ENCODE data around the gene FGF8.

The FGF8 gene

DNA sequence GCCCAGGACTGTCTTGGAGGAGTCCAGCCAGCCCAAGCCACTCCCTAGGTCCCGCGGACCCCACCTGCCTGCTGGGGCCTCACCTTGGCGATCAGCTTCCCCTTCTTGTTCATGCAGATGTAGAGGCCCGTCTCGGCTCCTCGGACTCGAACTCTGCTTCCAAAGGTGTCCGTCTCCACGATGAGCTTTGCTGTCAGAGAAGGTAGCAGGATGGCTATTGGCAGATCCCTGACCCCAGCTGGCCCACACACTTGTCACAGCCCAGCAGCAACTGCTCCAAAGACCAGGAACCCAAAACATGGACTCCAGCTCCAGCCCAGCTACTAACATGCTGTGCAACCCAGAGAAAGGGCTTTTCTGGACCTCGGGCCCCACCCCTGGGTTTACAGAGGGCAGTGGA lies 4.5 kb downstream of the FGF8 start:
- Histone ChIP-seq H2BK15ac (ENCODE audit: low read depth, poor library complexity, severe bottlenecking) (no peak overlapping the region), H3K4ac (ENCODE audit: low read depth in 1 of 2, low read length in 2 of 2) (no peak overlapping the region), H3K27me3 (ENCODE audit: control insufficient read depth in 1 of 2, insufficient read depth in 1 of 2, low read length in 2 of 2) (peaks cover 80 to 87% of the 10 kb centered on the region in 2 experiments), H3K9me3 (ENCODE audit: control insufficient read depth, low read length) (no peaks in the 10 kb centered on the region), H3K9ac (ENCODE audit: low read length) (no peak overlapping the region), H3K4me1 (ENCODE audit: control insufficient read depth, insufficient read depth, low read depth, low read length) (peaks cover 12% of the 10 kb centered on the region), H4K91ac (ENCODE audit: low read length) (no peak overlapping the region), H2BK120ac (ENCODE audit: low read depth, low read length) (no peak overlapping the region), H3K36me3 (ENCODE audit: control insufficient read depth in 1 of 2, insufficient read depth in 2 of 2, low read depth in 1 of 2, low read length in 2 of 2) (peaks cover 0 to 12% of the 10 kb centered on the region in 2 experiments), H3K4me2 (ENCODE audit: low read length, poor library complexity, severe bottlenecking) (no peak overlapping the region), H3K18ac (ENCODE audit: low read depth in 1 of 2, low read length in 2 of 2) (no peak overlapping the region), H3K79me1 (replicated peaks; ENCODE audit: low read length, poor library complexity, severe bottlenecking) (no peaks in the 10 kb centered on the region), H3K27ac (ENCODE audit: low read length, poor library complexity, severe bottlenecking) (no peak overlapping the region), H2AK5ac (ENCODE audit: low read length, severe bottlenecking) (no peak overlapping the region), H3K4me3 (ENCODE audit: insufficient read depth in 1 of 2, low read depth in 1 of 2, low read length in 2 of 2) (no peak overlapping the region), H4K8ac (ENCODE audit: low read length) (no peak overlapping the region), H2BK5ac (ENCODE audit: low read depth, low read length, poor library complexity, severe bottlenecking) (no peak overlapping the region), H2BK12ac (ENCODE audit: low read length in 2 of 2) (no peak overlapping the region), H3K14ac (ENCODE audit: low read length in 2 of 2) (no peak overlapping the region), H3K23ac (ENCODE audit: low read length in 2 of 2) (no peak overlapping the region), H2AFZ (ENCODE audit: low read depth, low read length) (no peak overlapping the region)
- DNase-seq, result no peak
- WGBS, result 95% methylated on average over 10 of the region's 10 CpGs

DNA sequence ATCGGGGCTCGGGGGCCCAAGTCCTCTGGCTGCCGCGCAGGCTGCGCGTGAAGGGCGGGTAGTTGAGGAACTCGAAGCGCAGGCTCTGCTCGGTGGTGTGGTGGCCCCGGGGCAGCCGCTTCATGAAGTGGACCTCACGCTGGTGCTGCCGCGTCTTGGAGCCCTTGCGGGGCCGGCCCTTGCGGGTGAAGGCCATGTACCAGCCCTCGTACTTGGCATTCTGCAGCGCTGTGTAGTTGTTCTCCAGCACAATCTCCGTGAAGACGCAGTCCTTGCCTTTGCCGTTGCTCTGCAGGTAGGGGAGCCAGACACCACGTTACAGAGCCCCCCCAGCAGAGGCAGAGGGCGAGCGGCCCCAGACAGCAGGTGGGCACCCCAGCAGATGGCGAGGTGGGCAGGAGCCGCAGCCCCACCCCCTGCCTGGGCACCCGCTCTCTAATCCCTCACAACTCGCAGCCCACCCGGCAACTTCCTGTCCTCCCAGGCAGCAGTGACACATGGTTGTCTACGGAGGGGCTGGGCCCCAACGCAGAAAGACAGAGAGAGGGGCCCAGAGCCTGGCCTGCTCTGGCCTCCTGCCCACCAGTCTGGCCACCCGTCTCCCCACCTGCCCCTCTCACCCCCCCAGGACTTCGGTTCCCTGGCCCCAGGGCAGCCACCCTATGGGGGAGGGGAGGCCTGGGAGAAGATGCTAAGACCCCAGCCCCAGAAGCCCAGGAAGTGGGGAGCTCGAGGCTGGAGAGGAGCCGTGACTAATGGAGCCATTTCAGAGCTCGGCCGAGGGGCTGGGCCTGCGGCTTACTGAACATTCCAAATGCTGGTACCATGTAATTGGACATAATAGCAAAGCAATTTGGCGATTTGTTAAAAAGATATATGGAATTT lies 5.3 kb downstream of the FGF8 start:
- no peak overlapping the region for H4K91ac ChIP-seq (ENCODE audit: low read length)
- no peak overlapping the region for H2AFZ ChIP-seq (ENCODE audit: low read depth, low read length)
- no peak overlapping the region for H4K8ac ChIP-seq (ENCODE audit: low read length)
- H3K36me3 ChIP-seq (ENCODE audit: control insufficient read depth in 1 of 2, insufficient read depth in 2 of 2, low read depth in 1 of 2, low read length in 2 of 2), result peaks cover 0 to 12% of the 10 kb centered on the region in 2 experiments
- no peak for DNase-seq
- H3K79me1 ChIP-seq (replicated peaks; ENCODE audit: low read length, poor library complexity, severe bottlenecking), result no peaks in the 10 kb centered on the region
- WGBS, result 88% methylated on average over 36 of the region's 41 CpGs
- no peak overlapping the region for H3K4me2 ChIP-seq (ENCODE audit: low read length, poor library complexity, severe bottlenecking)
- H3K4me1 ChIP-seq (ENCODE audit: control insufficient read depth, insufficient read depth, low read depth, low read length), result peaks cover 6% of the 10 kb centered on the region
- no peak overlapping the region for H3K4me3 ChIP-seq (ENCODE audit: insufficient read depth in 1 of 2, low read depth in 1 of 2, low read length in 2 of 2)
- H3K9me3 ChIP-seq (ENCODE audit: control insufficient read depth, low read length), result no peaks in the 10 kb centered on the region
- no peak overlapping the region for H2BK120ac ChIP-seq (ENCODE audit: low read depth, low read length)
- H3K27ac ChIP-seq (ENCODE audit: low read length, poor library complexity, severe bottlenecking), result no peak overlapping the region
- H2BK5ac ChIP-seq (ENCODE audit: low read depth, low read length, poor library complexity, severe bottlenecking), result no peak overlapping the region
- no peak overlapping the region for H2AK5ac ChIP-seq (ENCODE audit: low read length, severe bottlenecking)
- H3K27me3 ChIP-seq (ENCODE audit: control insufficient read depth in 1 of 2, insufficient read depth in 1 of 2, low read length in 2 of 2), result peaks cover 87 to 94% of the 10 kb centered on the region in 2 experiments
- no peak overlapping the region for H3K14ac ChIP-seq (ENCODE audit: low read length in 2 of 2)
- H2BK12ac ChIP-seq (ENCODE audit: low read length in 2 of 2), result no peak overlapping the region
- no peak overlapping the region for H3K9ac ChIP-seq (ENCODE audit: low read length)
- no peak overlapping the region for H3K18ac ChIP-seq (ENCODE audit: low read depth in 1 of 2, low read length in 2 of 2)
- H3K4ac ChIP-seq (ENCODE audit: low read depth in 1 of 2, low read length in 2 of 2), result no peak overlapping the region
- no peak overlapping the region for H3K23ac ChIP-seq (ENCODE audit: low read length in 2 of 2)
- no peak overlapping the region for H2BK15ac ChIP-seq (ENCODE audit: low read depth, poor library complexity, severe bottlenecking)

DNA sequence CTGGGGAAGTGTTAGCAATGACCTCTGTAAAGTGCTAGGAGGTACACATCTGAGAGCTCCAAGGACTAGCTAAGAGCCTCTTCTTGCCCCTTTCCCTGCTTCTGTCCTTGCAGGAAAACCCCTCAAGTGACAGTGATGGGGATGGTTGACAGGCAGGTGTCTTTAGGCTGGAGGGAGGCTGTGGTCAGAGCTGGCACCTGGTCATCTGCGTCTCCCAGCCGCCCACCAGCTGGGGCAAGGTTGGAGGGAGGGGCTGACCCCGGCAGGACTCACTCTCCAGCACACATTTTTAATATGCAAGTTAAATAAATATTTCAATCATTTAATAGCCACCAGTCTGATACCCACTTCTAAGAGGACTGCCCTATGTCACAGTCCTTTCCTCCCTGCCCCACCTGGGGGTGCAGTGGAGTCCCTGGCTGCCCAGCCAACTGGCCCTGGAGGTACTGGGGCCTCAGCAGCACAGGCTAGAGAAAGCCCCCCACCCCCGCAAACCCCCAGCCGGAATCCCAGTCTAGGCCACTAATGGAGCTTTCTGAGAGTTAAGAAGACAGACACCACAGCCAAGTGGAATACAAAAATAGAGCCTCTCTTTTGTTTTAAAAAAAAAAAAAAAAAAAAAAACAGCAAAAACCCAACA lies 6.3 kb downstream of the FGF8 start:
- 88% methylated on average over 4 of the region's 5 CpGs for WGBS
- DNase-seq, result no peak
- no peak overlapping the region for H2BK12ac ChIP-seq (ENCODE audit: low read length in 2 of 2)
- no peak overlapping the region for H3K4ac ChIP-seq (ENCODE audit: low read depth in 1 of 2, low read length in 2 of 2)
- H2BK120ac ChIP-seq (ENCODE audit: low read depth, low read length), result no peak overlapping the region
- no peak overlapping the region for H3K23ac ChIP-seq (ENCODE audit: low read length in 2 of 2)
- no peak overlapping the region for H4K91ac ChIP-seq (ENCODE audit: low read length)
- no peaks in the 10 kb centered on the region for H3K9me3 ChIP-seq (ENCODE audit: control insufficient read depth, low read length)
- no peak overlapping the region for H3K4me2 ChIP-seq (ENCODE audit: low read length, poor library complexity, severe bottlenecking)
- H3K27ac ChIP-seq (ENCODE audit: low read length, poor library complexity, severe bottlenecking), result no peak overlapping the region
- H3K4me3 ChIP-seq (ENCODE audit: insufficient read depth in 1 of 2, low read depth in 1 of 2, low read length in 2 of 2), result no peak overlapping the region
- no peaks in the 10 kb centered on the region for H3K79me1 ChIP-seq (replicated peaks; ENCODE audit: low read length, poor library complexity, severe bottlenecking)
- no peak overlapping the region for H3K9ac ChIP-seq (ENCODE audit: low read length)
- no peak overlapping the region for H2AFZ ChIP-seq (ENCODE audit: low read depth, low read length)
- no peak overlapping the region for H4K8ac ChIP-seq (ENCODE audit: low read length)
- H3K4me1 ChIP-seq (ENCODE audit: control insufficient read depth, insufficient read depth, low read depth, low read length), result peaks cover 2% of the 10 kb centered on the region
- peaks cover 87 to 94% of the 10 kb centered on the region in 2 experiments for H3K27me3 ChIP-seq (ENCODE audit: control insufficient read depth in 1 of 2, insufficient read depth in 1 of 2, low read length in 2 of 2)
- H3K14ac ChIP-seq (ENCODE audit: low read length in 2 of 2), result no peak overlapping the region
- no peak overlapping the region for H2BK5ac ChIP-seq (ENCODE audit: low read depth, low read length, poor library complexity, severe bottlenecking)
- peaks cover 0 to 12% of the 10 kb centered on the region in 2 experiments for H3K36me3 ChIP-seq (ENCODE audit: control insufficient read depth in 1 of 2, insufficient read depth in 2 of 2, low read depth in 1 of 2, low read length in 2 of 2)
- H2AK5ac ChIP-seq (ENCODE audit: low read length, severe bottlenecking), result no peak overlapping the region
- H2BK15ac ChIP-seq (ENCODE audit: low read depth, poor library complexity, severe bottlenecking), result no peak overlapping the region
- no peak overlapping the region for H3K18ac ChIP-seq (ENCODE audit: low read depth in 1 of 2, low read length in 2 of 2)

DNA sequence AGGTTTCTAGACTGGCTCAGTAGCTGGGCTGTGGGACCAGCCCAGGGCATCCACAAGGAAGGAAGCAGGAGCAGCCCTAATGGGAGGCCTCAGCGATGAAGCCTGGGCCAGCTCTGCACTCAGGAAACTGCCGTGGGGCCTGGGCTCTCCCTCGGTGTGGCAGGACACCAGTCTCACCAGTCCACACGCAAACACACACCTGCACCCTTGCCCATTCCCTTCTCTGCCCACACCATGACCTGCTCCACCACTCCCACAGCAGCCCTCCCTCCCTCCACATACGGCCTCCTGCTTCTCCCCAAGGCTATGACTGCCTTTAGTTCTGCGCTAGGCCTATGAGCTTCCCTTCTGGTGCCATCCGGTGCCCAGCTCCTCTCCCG lies 7.1 kb downstream of the FGF8 start:
- H3K36me3 ChIP-seq (ENCODE audit: control insufficient read depth in 1 of 2, insufficient read depth in 2 of 2, low read depth in 1 of 2, low read length in 2 of 2), result peaks cover 0 to 12% of the 10 kb centered on the region in 2 experiments
- H4K91ac ChIP-seq (ENCODE audit: low read length), result no peak overlapping the region
- no peak overlapping the region for H3K18ac ChIP-seq (ENCODE audit: low read depth in 1 of 2, low read length in 2 of 2)
- WGBS, result 87% methylated on average over 8 of the region's 8 CpGs
- no peak overlapping the region for H2BK5ac ChIP-seq (ENCODE audit: low read depth, low read length, poor library complexity, severe bottlenecking)
- no peaks in the 10 kb centered on the region for H3K9me3 ChIP-seq (ENCODE audit: control insufficient read depth, low read length)
- H3K14ac ChIP-seq (ENCODE audit: low read length in 2 of 2), result no peak overlapping the region
- peaks cover 83 to 90% of the 10 kb centered on the region in 2 experiments for H3K27me3 ChIP-seq (ENCODE audit: control insufficient read depth in 1 of 2, insufficient read depth in 1 of 2, low read length in 2 of 2)
- H3K4me3 ChIP-seq (ENCODE audit: insufficient read depth in 1 of 2, low read depth in 1 of 2, low read length in 2 of 2), result no peak overlapping the region
- H2BK15ac ChIP-seq (ENCODE audit: low read depth, poor library complexity, severe bottlenecking), result no peak overlapping the region
- H2BK120ac ChIP-seq (ENCODE audit: low read depth, low read length), result no peak overlapping the region
- no peak for DNase-seq
- H3K23ac ChIP-seq (ENCODE audit: low read length in 2 of 2), result peak overlapping the region in 1 of 2 experiments; percentile 56
- no peaks in the 10 kb centered on the region for H3K4me1 ChIP-seq (ENCODE audit: control insufficient read depth, insufficient read depth, low read depth, low read length)
- no peak overlapping the region for H3K4ac ChIP-seq (ENCODE audit: low read depth in 1 of 2, low read length in 2 of 2)
- H3K9ac ChIP-seq (ENCODE audit: low read length), result no peak overlapping the region
- H3K27ac ChIP-seq (ENCODE audit: low read length, poor library complexity, severe bottlenecking), result no peak overlapping the region
- no peaks in the 10 kb centered on the region for H3K79me1 ChIP-seq (replicated peaks; ENCODE audit: low read length, poor library complexity, severe bottlenecking)
- no peak overlapping the region for H4K8ac ChIP-seq (ENCODE audit: low read length)
- H2BK12ac ChIP-seq (ENCODE audit: low read length in 2 of 2), result no peak overlapping the region
- H2AK5ac ChIP-seq (ENCODE audit: low read length, severe bottlenecking), result no peak overlapping the region
- no peak overlapping the region for H3K4me2 ChIP-seq (ENCODE audit: low read length, poor library complexity, severe bottlenecking)
- H2AFZ ChIP-seq (ENCODE audit: low read depth, low read length), result no peak overlapping the region
